ENCODE data around the gene TRIP4. TPM values are rescaled to one million over a fixed set of nuclear protein-coding genes. Genes with fewer than 3 reads are reported as not detected.

TRIP4 gene
- total RNA-seq, 1 experiment from 2014 or later: 19.8 TPM

DNA sequence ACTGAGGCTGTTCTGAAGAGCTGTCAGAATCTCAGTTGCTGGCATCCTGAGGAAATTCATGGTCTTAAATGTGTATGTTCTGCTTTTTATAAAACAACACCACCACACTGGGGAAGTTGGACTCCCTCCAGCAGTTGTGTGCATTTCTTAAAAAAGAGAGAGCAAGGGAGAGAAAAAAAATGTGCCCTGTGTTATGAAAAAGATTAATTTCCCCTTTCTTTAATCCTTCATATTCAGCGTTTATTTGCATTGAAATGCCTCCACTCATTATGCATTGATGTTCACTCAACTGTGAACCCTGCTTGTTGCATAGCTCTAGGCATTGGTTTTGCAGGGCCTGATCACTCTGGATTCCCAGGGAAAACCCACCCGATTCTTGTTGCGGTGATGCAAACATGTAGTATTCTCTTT, 68.3 kb downstream of the TRIP4 start:
- ChIA-PET CTCF (no interaction called here), POLR2A (interaction anchor here (0.7 to 4.6 kb wide), 2 partner anchors 8 to 41 kb away, joined by 3 to 12 read pairs; no protein-coding TSS in a partner anchor)
- no peak overlapping the region for H3K4me3 Mint-ChIP-seq (ENCODE audit: unreplicated experiment)
- no peak overlapping the region for H3K27ac Mint-ChIP-seq (ENCODE audit: low read depth, unreplicated experiment)
- TF ChIP-seq, protein P1, sequence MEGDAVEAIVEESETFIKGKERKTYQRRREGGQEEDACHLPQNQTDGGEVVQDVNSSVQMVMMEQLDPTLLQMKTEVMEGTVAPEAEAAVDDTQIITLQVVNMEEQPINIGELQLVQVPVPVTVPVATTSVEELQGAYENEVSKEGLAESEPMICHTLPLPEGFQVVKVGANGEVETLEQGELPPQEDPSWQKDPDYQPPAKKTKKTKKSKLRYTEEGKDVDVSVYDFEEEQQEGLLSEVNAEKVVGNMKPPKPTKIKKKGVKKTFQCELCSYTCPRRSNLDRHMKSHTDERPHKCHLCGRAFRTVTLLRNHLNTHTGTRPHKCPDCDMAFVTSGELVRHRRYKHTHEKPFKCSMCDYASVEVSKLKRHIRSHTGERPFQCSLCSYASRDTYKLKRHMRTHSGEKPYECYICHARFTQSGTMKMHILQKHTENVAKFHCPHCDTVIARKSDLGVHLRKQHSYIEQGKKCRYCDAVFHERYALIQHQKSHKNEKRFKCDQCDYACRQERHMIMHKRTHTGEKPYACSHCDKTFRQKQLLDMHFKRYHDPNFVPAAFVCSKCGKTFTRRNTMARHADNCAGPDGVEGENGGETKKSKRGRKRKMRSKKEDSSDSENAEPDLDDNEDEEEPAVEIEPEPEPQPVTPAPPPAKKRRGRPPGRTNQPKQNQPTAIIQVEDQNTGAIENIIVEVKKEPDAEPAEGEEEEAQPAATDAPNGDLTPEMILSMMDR (IDR thresholded peaks at IDR 0.05; ENCODE audit: unreplicated experiment): no peak
- no peaks in the 10 kb centered on the region for H3K27me3 Mint-ChIP-seq (ENCODE audit: insufficient read depth, unreplicated experiment)
- H3K9me3 Mint-ChIP-seq (ENCODE audit: unreplicated experiment): no peaks in the 10 kb centered on the region
- peaks cover 23% of the 10 kb centered on the region for H3K36me3 Mint-ChIP-seq (ENCODE audit: insufficient read depth, unreplicated experiment)
- H3K4me1 Mint-ChIP-seq (ENCODE audit: insufficient read depth, unreplicated experiment): peaks cover 17% of the 10 kb centered on the region
- no TSS peak for BruUV-seq (replicated peaks)
- DNase-seq (ENCODE audit: unreplicated experiment): no peak
- intact Hi-C loops (cut with micrococcal nuclease): no loop called here

DNA sequence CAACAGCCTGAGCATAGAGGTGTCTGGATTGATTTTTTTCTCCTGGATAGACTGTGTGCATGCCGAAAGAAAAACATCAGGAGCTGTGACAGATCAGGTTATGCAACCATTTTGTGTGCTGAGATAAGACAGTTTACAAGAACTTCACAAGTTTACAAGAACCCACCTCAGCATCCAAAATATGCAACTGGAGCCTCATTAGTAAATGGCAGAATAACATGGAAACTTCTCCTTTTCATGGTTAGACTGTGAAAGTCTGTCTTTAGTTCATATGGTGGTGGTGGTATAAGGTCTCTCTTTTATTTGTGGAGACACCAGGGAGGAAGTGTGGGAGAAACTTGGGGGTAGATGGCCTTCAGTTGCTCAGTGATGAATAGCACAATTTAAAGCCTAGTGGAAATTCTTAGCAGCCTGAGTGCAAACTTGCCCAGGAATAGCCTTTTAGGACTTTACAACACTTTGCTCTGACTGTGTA, 69.0 kb downstream of the TRIP4 start:
- POLR2A ChIA-PET: interaction anchor here (4.6 kb wide), 1 partner anchor 8 kb away, joined by 12 read pairs; no protein-coding TSS in a partner anchor
- TF ChIP-seq, protein P1 (IDR thresholded peaks at IDR 0.05; ENCODE audit: unreplicated experiment): no peak
- H3K27ac Mint-ChIP-seq (ENCODE audit: low read depth, unreplicated experiment): no peak overlapping the region

DNA sequence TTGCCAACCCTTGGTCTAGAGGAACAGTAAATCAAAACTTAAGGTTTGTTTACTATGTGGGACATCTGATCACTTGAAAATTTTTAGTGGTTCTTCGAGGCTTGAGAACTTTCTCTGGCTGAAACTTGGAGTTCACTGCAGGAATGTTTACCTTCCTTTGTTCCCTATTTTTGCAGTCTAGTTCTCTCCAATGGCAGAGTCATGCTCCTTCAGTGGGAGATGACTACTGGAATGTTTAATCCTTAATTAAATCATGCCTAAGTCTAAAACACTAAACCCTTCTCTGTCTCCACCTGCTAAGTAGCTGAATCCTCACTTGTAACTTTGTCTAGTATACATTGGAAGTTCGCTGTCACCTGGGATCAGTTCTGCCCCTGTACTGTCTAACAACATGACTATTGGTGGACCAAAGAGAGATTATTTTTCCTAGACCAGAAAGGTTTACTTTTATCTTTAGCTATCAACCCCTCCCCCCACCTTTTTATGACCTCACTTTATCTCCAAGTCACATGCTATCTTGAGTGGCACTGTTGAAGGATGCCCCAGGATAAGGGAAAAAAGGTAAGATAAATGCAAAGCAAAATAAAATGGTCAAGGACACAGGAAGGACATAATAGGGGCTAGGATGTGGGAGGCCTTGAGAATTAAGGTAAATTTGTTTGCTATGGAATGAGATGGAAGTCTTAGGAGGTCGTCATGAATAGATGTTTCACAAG, 71.6 kb downstream of the TRIP4 start:
- no peak for DNase-seq (ENCODE audit: unreplicated experiment)
- peak overlapping the region; percentile 78 for H3K27ac Mint-ChIP-seq (ENCODE audit: low read depth, unreplicated experiment)
- H3K9me3 Mint-ChIP-seq (ENCODE audit: unreplicated experiment): no peaks in the 10 kb centered on the region
- H3K27me3 Mint-ChIP-seq (ENCODE audit: insufficient read depth, unreplicated experiment): no peaks in the 10 kb centered on the region
- TF ChIP-seq, protein P1 (IDR thresholded peaks at IDR 0.05; ENCODE audit: unreplicated experiment): no peak
- ChIA-PET POLR2A (interaction anchor here (0.6 to 4.6 kb wide), 14 partner anchors 8 to 269 kb away, joined by 3 to 26 read pairs (median 4); no protein-coding TSS in a partner anchor), CTCF (interaction anchor here (0.8 to 1.3 kb wide), 3 partner anchors 192 to 214 kb away, joined by 3 to 6 read pairs (median 4); no protein-coding TSS in a partner anchor)
- intact Hi-C loops (cut with micrococcal nuclease): no loop called here
- H3K4me1 Mint-ChIP-seq (ENCODE audit: insufficient read depth, unreplicated experiment): peaks cover 23% of the 10 kb centered on the region
- H3K4me3 Mint-ChIP-seq (ENCODE audit: unreplicated experiment): peak overlapping the region; percentile 84
- H3K36me3 Mint-ChIP-seq (ENCODE audit: insufficient read depth, unreplicated experiment): peaks cover 29% of the 10 kb centered on the region
- no TSS peak for BruUV-seq (replicated peaks)

More for the DNA sequence above, 69.0 kb downstream of the TRIP4 start:
- H3K27me3 Mint-ChIP-seq (ENCODE audit: insufficient read depth, unreplicated experiment): no peaks in the 10 kb centered on the region
- peaks cover 23% of the 10 kb centered on the region for H3K4me1 Mint-ChIP-seq (ENCODE audit: insufficient read depth, unreplicated experiment)
- BruUV-seq (replicated peaks): no TSS peak
- H3K36me3 Mint-ChIP-seq (ENCODE audit: insufficient read depth, unreplicated experiment): peaks cover 23% of the 10 kb centered on the region
- CTCF ChIA-PET: interaction anchor here (0.8 kb wide), 1 partner anchor 197 kb away, joined by 3 read pairs; no protein-coding TSS in a partner anchor
- no peak for DNase-seq (ENCODE audit: unreplicated experiment)
- no peaks in the 10 kb centered on the region for H3K9me3 Mint-ChIP-seq (ENCODE audit: unreplicated experiment)
- H3K4me3 Mint-ChIP-seq (ENCODE audit: unreplicated experiment): no peak overlapping the region
- intact Hi-C loops (cut with micrococcal nuclease): no loop called here

DNA sequence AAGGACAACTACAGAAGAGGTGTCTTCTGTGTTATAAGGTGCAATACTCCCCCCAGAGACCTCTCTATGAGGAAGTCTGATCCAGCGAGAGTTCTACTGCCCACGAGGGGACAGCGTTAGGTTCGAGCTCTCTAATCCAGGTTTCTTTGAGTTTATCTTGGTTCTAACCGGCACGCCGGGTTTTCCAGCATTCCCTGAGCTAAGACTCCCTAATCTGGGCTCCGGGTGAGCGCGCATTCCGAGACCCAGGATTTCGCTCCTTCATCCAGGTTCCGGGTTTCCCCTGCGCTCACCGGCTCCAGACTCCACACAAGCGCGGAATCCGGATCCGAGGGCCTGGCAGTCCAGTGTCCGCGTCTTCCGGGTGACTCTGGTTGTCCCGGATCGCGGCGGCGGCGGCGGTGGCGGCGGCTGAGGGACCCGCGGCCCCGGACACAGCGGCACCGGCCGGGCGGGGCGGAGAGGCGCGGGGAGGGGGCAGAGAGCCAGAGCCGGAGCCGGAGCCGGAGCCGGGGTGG, 72.6 kb downstream of the TRIP4 start, which contains the start of gene ZNF609:
ZNF609 (plus strand) TSS at position 373 of the 518 bp plus-strand sequence. CDS start 38,842 bp downstream, outside the sequence.
- Mint-ChIP-seq H3K36me3 (ENCODE audit: insufficient read depth, unreplicated experiment) (peaks cover 21% of the 10 kb centered on the region), H3K27ac (ENCODE audit: low read depth, unreplicated experiment) (peak within 1 kb of the TSS; percentile 78), H3K27me3 (ENCODE audit: insufficient read depth, unreplicated experiment) (no peaks in the 10 kb centered on the region), H3K4me3 (ENCODE audit: unreplicated experiment) (peak within 1 kb of the TSS; percentile 84), H3K4me1 (ENCODE audit: insufficient read depth, unreplicated experiment) (peaks cover 32% of the 10 kb centered on the region), H3K9me3 (ENCODE audit: unreplicated experiment) (no peaks in the 10 kb centered on the region)
- ChIA-PET CTCF (interaction anchor here (0.5 to 1.1 kb wide), 4 partner anchors 14 to 213 kb away, joined by 3 to 6 read pairs (median 4); no protein-coding TSS in a partner anchor), POLR2A (interaction anchor here (0.6 to 4.6 kb wide), 18 partner anchors 9 to 268 kb away, joined by 3 to 26 read pairs (median 4); partner anchors contain the start of gene TRIP4)
- intact Hi-C loops (cut with micrococcal nuclease): no loop called here
- TF ChIP-seq, protein P1 (IDR thresholded peaks at IDR 0.05; ENCODE audit: unreplicated experiment): no peak
- no TSS peak for BruUV-seq (replicated peaks)
- DNase-seq (ENCODE audit: unreplicated experiment): peak; percentile 96
